ENCODE data around the gene FIS1. TPM values are rescaled to one million over a fixed set of nuclear protein-coding genes. Genes with fewer than 3 reads are reported as not detected.

FIS1 gene
- polyA plus RNA-seq, 1 of the 3 experiments (the other 2 are of a cell fraction) = 1,313 TPM

- TF ChIP-seq REST (IDR thresholded peaks at IDR 0.05; ENCODE audit: low read depth, low read length) (no peak), PBX3 (IDR thresholded peaks at IDR 0.05) (no peak), RCOR1 (IDR thresholded peaks at IDR 0.05; ENCODE audit: low read length) (no peak), RFX5 (IDR thresholded peaks at IDR 0.05; ENCODE audit: low read length) (no peak), GATA2 (CRISPR knock-in tag; IDR thresholded peaks at IDR 0.05) (no peak), YY1 (IDR thresholded peaks at IDR 0.05; ENCODE audit: low read depth) (no peak), NRF1 (IDR thresholded peaks at IDR 0.05; ENCODE audit: low read depth, low read length) (no peak), ZBTB33 (IDR thresholded peaks at IDR 0.05; ENCODE audit: borderline replicate concordance, low read depth) (no peak)
These were observed 18.2 kb downstream of the FIS1 start (continued) for GRCh38 chr7:101226721-101227120.

GRCh38 chr7:101225650-101226049, 19.2 kb downstream of the FIS1 start:
- Histone ChIP-seq H3K27me3 (ENCODE audit: insufficient read depth) (no peaks in the 10 kb centered on the region), H2AFZ (ENCODE audit: low read depth) (no peak overlapping the region), H3K4me3 (ENCODE audit: low read depth in 2 of 2, low read length in 1 of 2) (no peak overlapping the region), H3K27ac (ENCODE audit: low read depth in 2 of 2, low read length in 1 of 2) (no peak overlapping the region), H3K79me2 (ENCODE audit: insufficient read depth) (peaks cover 19% of the 10 kb centered on the region), H3K9me3 (no peaks in the 10 kb centered on the region), H3K4me1 (ENCODE audit: control insufficient read depth in 1 of 2, insufficient read depth in 2 of 2, low read depth in 1 of 2, low read length in 1 of 2) (no peaks in the 10 kb centered on the region; a peak in 1 of 4 replicates), H3K36me3 (replicated peaks in 1 of 2; ENCODE audit: control insufficient read depth in 1 of 2, insufficient read depth in 2 of 2, low read length in 1 of 2) (peaks cover 24 to 54% of the 10 kb centered on the region in 2 experiments), H3F3A (replicated peaks; ENCODE audit: insufficient read depth) (peaks cover 4% of the 10 kb centered on the region), H3K9ac (no peak overlapping the region), H3K4me2 (no peak overlapping the region), H3K9me2 (no peaks in the 10 kb centered on the region), H4K20me1 (ENCODE audit: insufficient read depth) (peaks cover 6% of the 10 kb centered on the region)
- CTCF ChIA-PET = interaction anchor here (0.6 to 4.3 kb wide), 4 partner anchors 9 to 147 kb away, joined by 3 to 29 read pairs (median 5); partner anchors contain the start of genes FIS1 and PLOD3
- 88% methylated on average over 6 of the region's 6 CpGs for WGBS (ENCODE audit: low lambda C conversion rate)
- no peak for DNase-seq
- POLR2A ChIA-PET = interaction anchor here (0.7 kb wide), 1 partner anchor 8 kb away, joined by 4 read pairs; the partner anchor contains the start of gene PLOD3
- TF ChIP-seq EP300 (IDR thresholded peaks at IDR 0.05; ENCODE audit: borderline replicate concordance in 1 of 2, low read depth in 1 of 2, low read length in 1 of 2) (no peak), USF2 (IDR thresholded peaks at IDR 0.05; ENCODE audit: borderline replicate concordance, low read depth, low read length) (no peak), MXI1 (IDR thresholded peaks at IDR 0.05; ENCODE audit: low read depth, low read length) (no peak), TCF12 (IDR thresholded peaks at IDR 0.05) (no peak), GATA2 (CRISPR knock-in tag; IDR thresholded peaks at IDR 0.05) (no peak), SIN3A (IDR thresholded peaks at IDR 0.05; ENCODE audit: borderline replicate concordance, low read depth, low read length) (no peak), FOSL2 (IDR thresholded peaks at IDR 0.05; ENCODE audit: borderline replicate concordance, low read depth) (no peak), ZBTB33 (IDR thresholded peaks at IDR 0.05; ENCODE audit: borderline replicate concordance, low read depth) (no peak), RAD21 (IDR thresholded peaks at IDR 0.05; ENCODE audit: low read length) (no peak), POLR2AphosphoS5 (IDR thresholded peaks at IDR 0.05; ENCODE audit: low read depth, low read length) (no peak), IRF3 (IDR thresholded peaks at IDR 0.05; ENCODE audit: low read depth, low read length) (no peak), TAF1 (IDR thresholded peaks at IDR 0.05; ENCODE audit: borderline replicate concordance, low read depth, low read length) (no peak), NFIC (IDR thresholded peaks at IDR 0.05; ENCODE audit: borderline replicate concordance) (no peak), JUND (IDR thresholded peaks at IDR 0.05) (no peak), TEAD4 (IDR thresholded peaks at IDR 0.05; ENCODE audit: borderline replicate concordance, insufficient read depth) (no peak)

Measured in SK-N-SH (cell line).